Epithelial cell of proximal tubule (primary cell): ENCODE results near the gene ACOT4. TPM values are rescaled to one million over a fixed set of nuclear protein-coding genes. Genes with fewer than 3 reads are reported as not detected.

ENCODE experiments used
- DNase-seq: peaks from one replicate; pipeline ENCODE4 v3.0.0-alpha.2; 2011; ENCODE audit warnings: low read depth
- H3K4me3 ChIP-seq: 2 replicates; pipeline ENCODE4 v1.5.1; 2011; ENCODE audit warnings: low read depth, mild to moderate bottlenecking, low read length
- total RNA-seq: library from RNA; depleted of rRNA; stranded (reverse); fragments of >200 nt; gene quantifications from 2 replicates; pipeline ENCODE4 v1.2.3, GENCODE V29; 2015
- TF ChIP-seq, protein P1 (sequence below): conservative IDR thresholded peaks from 2 replicates; pipeline ENCODE4 v1.5.1; 2012; ENCODE audit warnings: low read depth, mild to moderate bottlenecking, low read length

ACOT4 gene
- total RNA-seq, 1 donor from 2014 or later, result 7.0 TPM

DNA sequence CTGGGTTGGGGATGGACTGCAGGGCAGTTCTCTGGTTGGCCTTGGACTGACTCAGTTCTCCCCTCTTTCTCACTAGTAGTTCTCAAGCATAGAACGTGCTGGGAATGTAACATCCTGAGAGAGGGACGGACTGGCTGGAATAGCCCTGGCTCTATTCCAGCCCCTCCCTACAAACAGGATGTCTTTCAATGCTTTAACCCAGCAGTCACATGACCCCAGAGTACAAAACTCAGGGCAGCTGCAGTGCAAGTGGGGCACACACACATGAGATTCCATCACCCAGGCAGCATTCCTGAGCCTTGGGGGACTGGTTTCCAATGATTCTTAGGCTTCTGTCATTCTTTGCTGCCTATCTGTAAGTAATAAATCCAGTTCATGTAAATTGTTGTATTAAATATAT, 19.0 kb downstream of the ACOT4 start:
- peak; percentile 74 for DNase-seq
- TF ChIP-seq, protein P1, sequence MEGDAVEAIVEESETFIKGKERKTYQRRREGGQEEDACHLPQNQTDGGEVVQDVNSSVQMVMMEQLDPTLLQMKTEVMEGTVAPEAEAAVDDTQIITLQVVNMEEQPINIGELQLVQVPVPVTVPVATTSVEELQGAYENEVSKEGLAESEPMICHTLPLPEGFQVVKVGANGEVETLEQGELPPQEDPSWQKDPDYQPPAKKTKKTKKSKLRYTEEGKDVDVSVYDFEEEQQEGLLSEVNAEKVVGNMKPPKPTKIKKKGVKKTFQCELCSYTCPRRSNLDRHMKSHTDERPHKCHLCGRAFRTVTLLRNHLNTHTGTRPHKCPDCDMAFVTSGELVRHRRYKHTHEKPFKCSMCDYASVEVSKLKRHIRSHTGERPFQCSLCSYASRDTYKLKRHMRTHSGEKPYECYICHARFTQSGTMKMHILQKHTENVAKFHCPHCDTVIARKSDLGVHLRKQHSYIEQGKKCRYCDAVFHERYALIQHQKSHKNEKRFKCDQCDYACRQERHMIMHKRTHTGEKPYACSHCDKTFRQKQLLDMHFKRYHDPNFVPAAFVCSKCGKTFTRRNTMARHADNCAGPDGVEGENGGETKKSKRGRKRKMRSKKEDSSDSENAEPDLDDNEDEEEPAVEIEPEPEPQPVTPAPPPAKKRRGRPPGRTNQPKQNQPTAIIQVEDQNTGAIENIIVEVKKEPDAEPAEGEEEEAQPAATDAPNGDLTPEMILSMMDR, result no peak
- H3K4me3 ChIP-seq, result no peak overlapping the region

- no peak for DNase-seq
- TF ChIP-seq, protein P1, result no peak
- H3K4me3 ChIP-seq, result peak within 1 kb of the TSS; percentile 67
Observed at GRCh38 chr14:73612339-73613045, 20.8 kb downstream of the ACOT4 start, which contains the start of gene ACOT6. TSS of gene ACOT6 (plus strand) at chr14:73612517. CDS start at chr14:73612572, 55 bp downstream.

- DNase-seq, result no peak
- H3K4me3 ChIP-seq, result peak overlapping the region; percentile 67
- TF ChIP-seq, protein P1, result no peak
Observed at GRCh38 chr14:73613046-73613383, 21.3 kb downstream of the ACOT4 start.

DNA sequence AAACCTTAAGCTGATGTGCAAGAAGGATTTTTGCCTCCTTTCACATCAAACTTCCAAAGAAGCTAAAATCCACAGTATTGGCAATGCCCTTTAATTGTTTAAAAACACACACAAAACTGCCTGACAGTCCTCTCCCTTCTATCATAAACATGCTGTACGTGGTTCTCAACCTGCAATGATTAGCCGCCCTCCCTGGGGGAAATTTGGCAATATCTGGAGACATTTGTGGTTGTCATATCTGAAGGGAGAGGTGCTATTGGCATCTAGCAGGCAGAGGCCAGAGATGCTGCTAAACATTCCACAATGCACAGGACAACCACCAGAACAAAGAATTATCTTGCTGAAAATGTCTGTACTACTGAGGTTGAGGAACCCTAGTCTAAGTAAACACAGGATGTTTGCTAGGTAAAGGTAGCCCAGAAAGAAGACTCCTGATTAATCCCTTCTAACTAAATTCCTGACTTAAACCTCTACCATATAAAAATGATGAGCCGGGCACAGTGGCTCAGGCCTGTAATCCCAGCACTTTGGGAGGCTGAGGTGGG, 21.8 kb downstream of the ACOT4 start:
- no peak for DNase-seq
- H3K4me3 ChIP-seq, result peak overlapping the region; percentile 67
- TF ChIP-seq, protein P1, result no peak

- TF ChIP-seq, protein P1, result no peak
- H3K4me3 ChIP-seq, result no peak overlapping the region
- no peak for DNase-seq
Observed at GRCh38 chr14:73616831-73617230, 25.2 kb downstream of the ACOT4 start.

DNA sequence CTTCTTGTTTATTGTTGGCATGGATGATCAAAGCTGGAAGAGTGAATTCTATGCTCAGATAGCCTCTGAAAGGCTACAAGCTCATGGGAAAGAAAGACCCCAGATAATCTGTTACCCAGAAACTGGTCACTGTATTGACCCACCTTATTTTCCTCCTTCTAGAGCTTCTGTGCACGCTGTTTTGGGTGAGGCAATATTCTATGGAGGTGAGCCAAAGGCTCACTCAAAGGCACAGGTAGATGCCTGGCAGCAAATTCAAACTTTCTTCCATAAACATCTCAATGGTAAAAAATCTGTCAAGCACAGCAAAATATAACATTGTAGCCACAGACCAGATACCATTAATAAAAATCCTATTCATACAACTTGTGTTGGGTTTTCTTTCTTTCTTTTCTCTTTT, 27.9 kb downstream of the ACOT4 start:
- TF ChIP-seq, protein P1, result no peak
- DNase-seq, result no peak
- no peak overlapping the region for H3K4me3 ChIP-seq

DNA sequence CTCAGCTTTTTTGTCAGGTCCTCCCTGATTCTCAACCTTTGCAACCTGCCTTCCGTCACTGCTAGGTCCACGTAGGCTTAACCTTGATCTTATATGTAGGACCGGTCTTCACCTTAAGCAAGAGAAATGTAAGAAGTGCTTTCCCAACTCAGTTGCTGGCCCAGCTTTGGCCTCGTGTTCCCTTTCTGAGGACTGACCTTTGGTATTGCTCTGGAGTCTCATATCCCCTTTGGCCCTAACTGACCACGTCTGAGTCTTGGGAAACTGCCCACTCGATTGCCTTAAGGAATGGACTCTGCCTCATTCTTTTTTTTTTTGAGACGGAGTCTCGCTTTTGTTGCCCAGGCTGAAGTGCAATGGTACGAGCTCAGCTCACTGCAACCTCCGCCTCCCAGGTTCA, 28.6 kb downstream of the ACOT4 start:
- H3K4me3 ChIP-seq, result no peak overlapping the region
- TF ChIP-seq, protein P1, result no peak
- no peak for DNase-seq
